Glomerular endothelial cell (primary cell): ENCODE data around the gene KCNMB4. TPM values are rescaled to one million over a fixed set of nuclear protein-coding genes. Genes with fewer than 3 reads are reported as not detected.
A peak's percentile ranks its signal among the peaks of the same experiment; 100 is the strongest.

Experiments used
- DNase-seq: peaks from one replicate; pipeline ENCODE4 v3.0.0-alpha.2; 2011; ENCODE audit warnings: low read depth, low spot score; ENCODE audit errors: extremely low read depth
- total RNA-seq: library from RNA; depleted of rRNA; stranded (reverse); fragments of >200 nt; gene quantifications from 2 replicates; pipeline ENCODE4 v1.2.3, GENCODE V29; 2015

Gene KCNMB4
- total RNA-seq, 1 donor from 2014 or later: 3.0 TPM

DNA sequence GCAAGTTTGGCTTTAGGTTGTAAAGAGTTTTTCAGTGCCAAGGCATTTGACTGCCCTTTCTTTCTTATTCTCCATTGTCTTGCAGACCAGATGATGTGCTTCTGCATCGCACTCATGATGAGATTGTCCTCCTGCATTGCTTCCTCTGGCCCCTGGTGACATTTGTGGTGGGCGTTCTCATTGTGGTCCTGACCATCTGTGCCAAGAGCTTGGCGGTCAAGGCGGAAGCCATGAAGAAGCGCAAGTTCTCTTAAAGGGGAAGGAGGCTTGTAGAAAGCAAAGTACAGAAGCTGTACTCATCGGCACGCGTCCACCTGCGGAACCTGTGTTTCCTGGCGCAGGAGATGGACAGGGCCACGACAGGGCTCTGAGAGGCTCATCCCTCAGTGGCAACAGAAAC, 64.3 kb downstream of the KCNMB4 start:
- DNase-seq: no peak

DNA sequence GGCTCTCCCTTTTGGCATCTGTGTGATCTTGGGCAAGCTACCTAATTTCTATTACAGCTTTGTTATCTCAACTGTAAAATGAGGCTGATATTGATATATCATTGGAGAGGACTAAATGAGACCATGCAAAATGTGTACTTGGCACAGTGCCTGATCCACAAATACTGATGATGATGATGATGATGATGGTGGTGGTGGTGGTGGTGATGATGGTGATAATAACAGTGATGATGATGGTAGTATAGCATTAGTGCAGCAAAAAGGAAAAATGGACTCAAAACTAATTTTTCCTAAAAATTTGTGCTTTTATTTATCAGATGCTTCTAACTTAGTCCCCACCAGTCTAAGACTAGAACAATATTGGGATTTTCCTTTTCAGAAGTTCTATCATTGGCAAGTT, 70.7 kb downstream of the KCNMB4 start:
- no peak for DNase-seq

DNA sequence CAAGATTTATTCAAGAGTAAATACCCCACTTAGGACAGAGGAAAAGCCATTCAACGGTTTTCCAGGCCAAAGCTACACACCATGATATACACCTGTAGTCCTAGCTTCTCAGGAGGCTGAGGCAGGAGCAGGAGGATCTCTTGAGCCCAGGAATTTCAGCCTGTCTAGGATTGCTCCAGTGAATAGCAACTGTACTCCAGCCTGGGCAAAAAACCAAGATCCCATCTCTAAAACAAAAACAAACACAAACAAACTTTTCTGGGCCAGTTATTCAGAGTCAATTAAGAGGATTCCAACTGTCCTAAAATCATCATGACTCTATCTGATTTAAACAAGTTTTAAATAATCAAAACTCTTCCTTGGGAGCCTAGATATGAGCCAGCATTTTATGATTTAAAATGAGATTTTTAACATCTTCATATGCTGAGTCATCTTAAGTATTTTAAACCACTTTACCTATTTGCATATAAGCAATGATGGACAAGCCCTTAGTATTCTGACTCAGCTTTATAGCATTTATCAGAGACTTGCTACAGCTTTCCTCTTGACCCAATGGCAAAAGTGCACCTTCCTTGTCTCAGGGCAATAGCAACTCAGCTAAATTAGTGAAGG, 77.1 kb downstream of the KCNMB4 start:
- DNase-seq: no peak

DNA sequence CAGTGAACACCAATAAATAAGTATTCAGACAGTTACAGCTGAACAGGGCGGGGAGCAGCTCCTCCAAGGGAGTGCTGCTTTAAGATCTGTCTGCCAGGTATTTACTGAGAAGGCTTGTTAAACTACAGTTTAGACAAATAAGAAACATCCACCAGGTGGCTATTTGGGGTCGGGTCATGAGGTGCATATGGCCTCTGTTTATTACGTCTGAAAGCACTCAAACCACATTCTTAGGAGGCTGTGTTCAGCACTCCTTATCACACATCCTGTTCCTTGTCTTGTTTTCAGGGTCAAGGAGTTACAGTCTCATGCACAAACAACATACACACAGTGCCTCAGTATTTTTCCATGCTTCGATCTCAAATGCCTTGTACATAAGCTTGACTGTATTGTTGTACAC, 78.8 kb downstream of the KCNMB4 start:
- peak; percentile 25 for DNase-seq

DNA sequence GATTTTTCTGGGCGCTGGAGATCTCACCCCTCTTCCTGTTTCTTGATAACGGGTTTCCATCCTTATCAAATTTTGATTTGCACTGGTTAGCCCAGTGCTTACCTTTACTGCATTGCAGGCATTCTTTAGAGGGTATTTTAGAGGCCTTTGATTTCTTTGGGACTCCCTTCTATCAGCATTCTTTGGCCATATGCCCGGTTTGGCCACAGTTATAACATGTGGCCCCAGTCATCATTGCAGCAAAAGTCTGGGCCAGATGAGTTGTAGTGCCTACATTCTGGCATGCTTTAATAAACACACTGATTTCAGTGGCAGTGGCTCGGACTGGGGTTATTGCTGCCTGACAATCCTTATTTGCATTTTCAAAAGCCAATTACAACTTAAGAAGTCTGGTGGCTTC, 82.3 kb downstream of the KCNMB4 start:
- DNase-seq: no peak

DNA sequence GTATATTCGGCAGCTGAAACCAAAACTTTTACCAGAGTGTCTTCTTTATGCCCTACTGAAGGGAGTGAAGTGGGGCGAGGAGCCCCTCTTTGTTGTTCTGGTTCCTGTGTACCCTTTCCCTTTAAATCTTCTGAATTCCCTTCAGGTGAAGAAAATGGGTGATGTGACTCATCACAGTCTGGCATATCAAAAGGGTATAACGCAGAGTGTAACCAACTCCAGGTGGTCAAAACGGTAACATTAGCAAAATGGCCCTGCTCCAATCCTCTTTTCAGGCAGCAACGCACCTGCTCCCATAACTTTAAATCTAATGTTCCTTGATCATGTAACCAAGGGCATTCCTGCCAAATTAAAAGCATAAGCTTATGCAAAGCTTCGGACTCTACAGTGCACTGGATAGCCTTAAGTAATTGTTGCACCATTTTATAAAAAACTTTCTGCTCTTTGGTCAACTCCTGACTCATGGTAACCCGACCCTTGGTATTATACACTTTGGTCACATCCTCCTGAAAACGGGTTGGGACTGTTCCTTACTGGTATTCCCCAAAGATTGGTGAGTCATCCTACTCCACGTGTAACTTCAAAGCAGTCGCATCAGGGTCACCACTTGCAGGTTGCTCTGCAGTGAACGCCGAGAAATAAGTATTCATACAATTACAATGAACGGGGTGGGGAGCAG, 83.1 kb downstream of the KCNMB4 start:
- no peak for DNase-seq

DNA sequence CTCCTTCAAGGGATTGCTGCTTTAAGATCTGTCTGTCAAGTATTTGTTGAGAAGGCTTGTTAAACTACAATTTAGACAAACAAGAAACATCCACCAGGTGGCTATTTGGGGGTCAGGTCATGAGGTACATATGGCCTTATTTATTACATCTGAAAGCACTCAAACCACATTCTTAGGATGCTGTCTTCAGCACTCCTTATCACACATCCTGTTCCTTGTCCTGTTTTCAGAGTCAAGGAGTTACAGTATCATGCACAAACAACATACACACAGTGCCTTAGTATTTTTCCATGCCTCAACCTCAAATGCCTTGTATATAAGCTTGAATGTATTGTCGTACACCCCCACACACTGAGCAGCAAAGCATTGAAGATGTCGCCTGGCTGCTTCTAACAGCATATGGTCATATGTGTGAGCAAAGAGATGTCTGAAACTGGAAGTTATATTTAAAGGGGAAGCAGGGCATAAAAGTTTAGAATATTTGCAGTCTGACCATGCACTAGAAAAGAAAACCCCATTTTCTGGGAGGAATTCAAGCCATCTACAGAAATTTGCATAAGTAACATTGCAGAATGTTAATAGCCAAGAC, 83.8 kb downstream of the KCNMB4 start:
- no peak for DNase-seq

DNA sequence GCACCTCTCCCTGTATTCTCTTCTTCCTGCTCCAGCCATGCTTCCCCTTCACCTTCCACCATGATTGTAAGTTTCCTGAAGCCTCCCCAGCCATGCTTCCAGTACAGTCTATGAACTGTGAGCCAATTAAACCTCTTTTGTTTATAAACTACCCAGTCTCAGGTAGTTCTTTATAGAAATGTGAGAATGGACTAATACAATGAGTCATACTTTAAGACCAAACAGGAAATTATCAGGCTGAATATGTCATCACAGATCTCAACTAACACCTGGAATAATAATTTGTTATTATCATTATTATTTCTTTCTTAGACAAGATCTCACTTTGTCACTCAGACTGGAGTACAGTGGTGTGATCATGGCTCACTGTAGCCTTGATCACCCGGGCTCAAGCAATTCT, 85.4 kb downstream of the KCNMB4 start:
- DNase-seq: no peak

DNA sequence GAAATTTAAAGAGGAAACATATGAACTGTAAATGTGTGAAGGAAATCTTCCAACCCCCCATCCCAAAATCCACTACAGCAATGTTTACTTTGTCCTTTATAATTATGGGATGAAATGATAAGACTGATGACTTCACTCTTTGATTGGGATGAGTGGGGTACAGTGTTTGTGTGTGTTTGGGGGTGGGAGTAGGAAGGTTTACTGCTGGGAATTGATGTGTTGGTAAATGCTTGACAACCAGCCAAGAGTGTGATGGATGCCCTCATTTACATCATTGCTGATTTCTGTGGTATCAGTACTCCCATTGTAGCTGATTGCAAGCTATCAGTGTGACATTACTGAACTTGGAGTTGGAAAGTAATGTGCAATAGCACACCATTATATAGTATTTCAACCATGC, 90.9 kb downstream of the KCNMB4 start:
- DNase-seq: no peak

DNA sequence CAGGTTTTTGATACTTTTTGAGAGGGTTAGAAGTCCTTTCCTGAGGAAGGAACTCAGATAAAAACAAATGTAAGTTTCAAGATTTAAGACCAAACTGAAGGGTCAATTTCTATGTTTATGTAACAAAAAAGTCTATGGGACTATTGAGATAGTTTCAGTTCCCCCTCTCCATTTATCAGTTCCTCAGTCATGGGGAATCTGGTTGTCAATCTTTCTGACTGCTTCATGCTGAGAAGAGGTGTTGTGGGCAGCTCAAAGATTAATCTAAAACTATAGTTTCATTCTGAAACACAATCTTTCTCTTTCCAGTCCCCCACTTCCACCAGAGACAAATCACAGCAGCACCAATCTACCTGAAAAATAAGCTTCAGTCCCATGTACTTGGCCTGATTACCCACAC, 93.7 kb downstream of the KCNMB4 start:
- DNase-seq: no peak

DNA sequence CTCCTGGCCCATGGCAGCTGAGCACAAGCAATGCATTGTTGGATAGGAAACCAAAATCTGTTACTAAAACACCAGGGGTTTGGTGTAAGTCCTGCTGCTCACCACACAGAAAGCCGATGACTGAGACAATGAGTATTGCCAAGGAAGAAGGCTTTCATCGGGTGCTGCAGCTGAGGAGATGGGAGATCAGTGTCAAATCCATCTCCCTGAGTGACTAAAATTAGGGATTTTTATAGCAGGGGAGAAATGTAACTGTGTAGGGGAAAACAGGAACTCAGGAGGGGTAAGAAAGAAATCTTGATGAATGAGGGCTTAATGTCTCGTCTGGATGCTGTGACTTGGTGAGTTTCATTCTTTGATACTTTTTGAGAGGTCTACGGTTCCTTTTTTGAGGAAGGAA, 97.9 kb downstream of the KCNMB4 start:
- no peak for DNase-seq

DNA sequence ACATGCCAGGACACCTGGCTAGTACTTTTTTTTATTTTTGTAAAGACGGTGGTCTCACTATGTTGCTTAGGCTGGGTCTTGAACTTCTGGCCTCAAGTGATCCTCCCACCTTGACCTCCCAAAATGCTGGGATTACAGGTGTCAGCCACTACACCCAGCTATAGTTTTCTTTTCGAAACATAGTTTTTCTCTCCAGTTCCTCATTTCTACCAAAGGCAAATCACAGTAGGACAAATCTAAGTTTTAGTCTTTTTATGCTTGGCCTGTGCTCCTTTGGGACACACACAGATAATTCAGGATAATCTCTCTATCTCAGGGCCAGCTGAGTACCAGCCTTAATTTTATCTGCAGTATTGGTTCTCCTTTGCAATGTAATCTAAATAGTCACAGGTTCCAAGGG, 100.7 kb downstream of the KCNMB4 start:
- no peak for DNase-seq

DNA sequence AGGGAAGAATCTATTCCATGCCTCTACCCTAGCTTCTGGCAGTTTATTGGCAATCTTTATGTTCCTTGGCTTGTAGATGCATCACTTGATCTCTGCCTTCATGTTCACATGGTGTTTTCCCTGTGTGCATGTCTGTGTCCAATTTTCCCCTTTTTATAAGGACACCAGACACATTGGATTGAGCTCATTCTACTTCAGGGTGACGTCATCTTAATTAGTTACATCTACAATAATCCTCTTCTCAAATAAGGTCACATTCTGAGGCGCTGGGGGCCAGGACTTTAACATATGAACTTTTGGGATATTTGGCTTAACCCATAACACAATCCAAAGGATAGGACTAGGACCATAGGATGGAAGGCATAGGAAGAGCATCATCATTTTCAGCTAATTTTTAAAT, 101.4 kb downstream of the KCNMB4 start:
- no peak for DNase-seq

DNA sequence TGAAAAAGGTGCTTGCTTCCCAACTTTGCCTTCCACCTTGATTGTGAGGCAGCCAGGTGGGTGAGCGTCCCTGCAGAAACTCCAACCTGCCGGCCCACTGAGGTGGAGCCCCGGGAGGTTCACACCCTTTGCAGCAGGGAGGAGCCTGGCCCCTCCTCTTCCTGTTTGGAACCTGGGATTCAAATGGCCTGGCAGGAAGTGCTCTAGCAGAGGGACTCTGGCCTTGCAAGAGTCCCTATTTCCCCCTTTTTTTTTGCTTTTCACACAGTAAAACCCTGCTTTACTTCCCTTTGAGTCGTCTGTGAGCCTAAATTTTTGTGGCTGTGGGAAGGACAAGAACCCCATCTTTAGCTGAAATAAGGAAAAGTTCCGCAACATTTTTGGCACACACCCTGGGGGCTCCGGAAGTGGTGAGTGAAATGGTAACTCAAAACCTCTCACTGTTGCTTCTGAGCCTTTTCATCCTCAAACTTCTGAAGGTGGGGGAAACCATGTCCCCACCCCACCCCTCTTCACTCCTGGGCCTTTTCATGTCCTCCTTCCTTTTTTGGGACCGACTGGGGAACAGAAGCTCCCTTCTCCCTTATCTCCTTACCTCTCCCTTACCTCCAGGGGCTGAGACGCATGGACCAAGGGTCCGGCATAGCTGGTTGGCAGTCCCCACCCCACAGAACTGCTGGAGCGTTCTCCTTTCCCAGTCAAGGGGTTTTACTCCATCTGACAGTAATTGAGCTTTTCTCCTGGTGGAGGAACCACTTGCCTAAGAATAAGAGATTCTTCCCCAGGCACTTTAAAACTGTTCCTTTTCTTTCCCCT, 102.0 kb downstream of the KCNMB4 start:
- DNase-seq: no peak

DNA sequence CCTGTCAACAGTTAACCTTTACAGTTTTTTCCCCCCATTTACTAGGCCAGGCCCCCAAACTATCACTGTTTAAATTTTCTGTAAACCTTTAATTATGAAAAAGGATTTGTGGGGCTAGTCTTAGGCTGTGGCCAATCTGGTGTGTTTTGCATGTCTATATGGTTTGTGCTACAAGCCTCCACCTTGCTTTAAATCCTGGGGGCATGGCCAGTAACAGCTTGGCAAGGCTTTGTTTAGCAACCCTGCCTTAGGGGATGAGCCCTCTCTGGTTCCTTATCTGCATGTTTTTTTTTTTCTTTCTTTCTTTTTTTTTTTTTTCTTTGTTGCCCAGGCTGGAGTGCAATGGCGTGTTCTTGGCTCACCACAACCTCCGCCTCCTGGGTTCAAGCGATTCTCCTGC, 102.7 kb downstream of the KCNMB4 start:
- no peak for DNase-seq

DNA sequence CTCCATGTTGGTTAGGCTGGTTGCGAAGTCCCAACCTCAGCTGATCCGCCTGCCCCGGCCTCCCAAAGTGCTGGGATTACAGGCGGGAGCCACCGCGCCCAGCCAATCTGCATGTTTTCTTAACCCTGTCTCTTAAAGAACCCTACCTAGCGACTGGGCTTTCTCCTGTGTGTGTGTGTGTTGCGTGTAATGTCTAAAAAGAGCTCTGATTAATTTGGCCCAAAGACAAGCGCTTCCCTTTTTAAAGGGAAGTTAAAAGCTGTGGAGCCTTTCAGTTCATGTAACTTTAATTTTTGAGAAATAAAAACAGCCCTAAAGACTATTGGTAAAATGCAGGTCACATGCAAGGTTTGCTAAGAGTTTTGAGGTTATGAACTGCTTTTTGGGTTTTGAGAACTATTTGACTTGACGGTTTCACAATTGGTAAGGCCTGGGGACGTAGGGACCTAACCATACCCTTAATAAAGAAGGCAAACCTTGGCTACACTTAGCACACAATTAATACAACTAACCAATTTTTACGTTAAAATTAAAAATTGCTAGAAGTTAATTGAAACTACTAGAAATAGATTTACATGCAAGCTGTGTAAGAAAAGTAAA, 103.2 kb downstream of the KCNMB4 start:
- no peak for DNase-seq

DNA sequence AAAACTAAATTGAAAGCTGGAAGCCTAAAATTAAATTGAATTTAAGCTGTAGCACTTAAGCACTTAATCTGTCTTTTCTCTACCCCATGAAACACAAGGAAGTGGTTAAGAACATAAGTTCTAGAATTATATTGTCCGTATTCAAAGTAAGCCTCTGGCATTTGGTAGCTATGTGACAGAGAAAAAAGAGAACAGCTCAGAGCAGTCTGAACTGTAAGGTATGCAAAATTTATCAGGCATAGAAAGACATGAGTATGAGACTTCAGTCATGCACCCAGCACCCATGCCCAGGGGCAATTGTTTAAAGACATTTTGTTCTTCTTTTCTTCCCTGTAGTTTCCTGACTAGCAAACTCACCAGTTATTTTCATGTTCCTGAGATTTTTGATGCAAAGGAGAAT, 116.7 kb downstream of the KCNMB4 start:
- no peak for DNase-seq
